GM19043 (cell line): ENCODE data around the gene TRMT44.

Experiments used
- ATAC-seq: cut with Tn5 transposase; IDR thresholded peaks from one replicate; pipeline ENCODE4 v1.9.1; 2021; ENCODE audit warnings: low read depth; ENCODE audit not compliant: unreplicated experiment

The TRMT44 gene, protein sequence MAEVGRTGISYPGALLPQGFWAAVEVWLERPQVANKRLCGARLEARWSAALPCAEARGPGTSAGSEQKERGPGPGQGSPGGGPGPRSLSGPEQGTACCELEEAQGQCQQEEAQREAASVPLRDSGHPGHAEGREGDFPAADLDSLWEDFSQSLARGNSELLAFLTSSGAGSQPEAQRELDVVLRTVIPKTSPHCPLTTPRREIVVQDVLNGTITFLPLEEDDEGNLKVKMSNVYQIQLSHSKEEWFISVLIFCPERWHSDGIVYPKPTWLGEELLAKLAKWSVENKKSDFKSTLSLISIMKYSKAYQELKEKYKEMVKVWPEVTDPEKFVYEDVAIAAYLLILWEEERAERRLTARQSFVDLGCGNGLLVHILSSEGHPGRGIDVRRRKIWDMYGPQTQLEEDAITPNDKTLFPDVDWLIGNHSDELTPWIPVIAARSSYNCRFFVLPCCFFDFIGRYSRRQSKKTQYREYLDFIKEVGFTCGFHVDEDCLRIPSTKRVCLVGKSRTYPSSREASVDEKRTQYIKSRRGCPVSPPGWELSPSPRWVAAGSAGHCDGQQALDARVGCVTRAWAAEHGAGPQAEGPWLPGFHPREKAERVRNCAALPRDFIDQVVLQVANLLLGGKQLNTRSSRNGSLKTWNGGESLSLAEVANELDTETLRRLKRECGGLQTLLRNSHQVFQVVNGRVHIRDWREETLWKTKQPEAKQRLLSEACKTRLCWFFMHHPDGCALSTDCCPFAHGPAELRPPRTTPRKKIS

DNA sequence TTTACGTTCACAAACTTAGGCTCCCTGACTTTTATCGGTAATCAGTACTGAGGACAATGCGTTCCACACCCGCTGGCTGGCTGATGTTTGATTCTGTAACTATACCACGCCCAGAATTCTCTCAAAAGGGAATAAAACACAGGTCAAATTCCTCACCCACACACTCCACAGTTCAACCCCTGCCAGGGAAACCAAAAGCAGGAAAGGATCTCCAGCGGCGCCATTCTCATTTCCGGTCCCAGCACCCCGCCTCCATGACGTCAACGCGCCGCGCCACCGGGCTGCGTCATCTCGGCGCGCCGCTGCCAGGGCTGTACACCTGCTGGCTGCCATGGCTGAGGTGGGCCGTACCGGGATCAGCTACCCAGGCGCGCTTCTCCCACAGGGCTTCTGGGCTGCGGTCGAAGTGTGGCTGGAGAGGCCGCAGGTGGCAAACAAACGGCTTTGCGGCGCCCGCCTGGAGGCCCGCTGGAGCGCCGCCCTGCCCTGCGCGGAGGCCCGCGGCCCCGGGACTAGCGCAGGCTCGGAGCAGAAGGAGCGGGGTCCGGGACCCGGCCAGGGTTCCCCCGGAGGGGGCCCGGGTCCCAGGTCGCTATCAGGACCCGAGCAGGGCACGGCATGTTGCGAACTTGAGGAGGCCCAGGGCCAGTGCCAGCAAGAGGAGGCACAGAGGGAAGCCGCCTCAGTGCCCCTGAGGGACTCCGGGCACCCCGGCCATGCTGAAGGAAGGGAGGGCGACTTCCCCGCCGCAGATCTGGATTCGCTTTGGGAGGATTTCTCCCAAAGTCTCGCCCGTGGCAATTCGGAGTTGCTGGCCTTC is at the start of gene TRMT44, which contains the start of gene ACOX3:
TSS of gene TRMT44 (plus strand) at position 286 of the 820 bp plus-strand sequence. CDS start at position 332, 46 bp downstream.
TSS of gene ACOX3 (minus strand) at position 232 of the 820 bp plus-strand sequence. CDS start 24,202 bp downstream, outside the sequence.
- peak; percentile 76 for ATAC-seq

DNA sequence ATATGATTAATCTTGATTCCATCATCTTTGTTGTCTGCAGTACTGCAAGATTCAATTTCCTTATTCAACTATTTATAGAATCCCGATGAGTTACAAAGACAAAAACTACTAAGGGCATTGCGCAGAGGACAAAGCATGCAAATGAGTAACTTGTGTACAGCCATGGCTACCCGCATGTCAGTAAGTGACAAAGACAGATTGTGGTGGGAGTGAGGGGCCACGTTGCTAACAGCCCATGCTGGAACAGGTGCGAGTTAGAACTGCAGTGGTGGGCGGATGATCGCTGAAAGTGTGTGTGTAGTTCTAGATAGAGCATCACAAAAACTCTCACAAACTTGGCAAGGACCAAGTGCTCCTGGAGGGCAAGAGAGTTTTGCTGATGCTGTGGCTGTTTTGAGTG is 49.5 kb upstream of the TRMT44 start:
- no peak for ATAC-seq

DNA sequence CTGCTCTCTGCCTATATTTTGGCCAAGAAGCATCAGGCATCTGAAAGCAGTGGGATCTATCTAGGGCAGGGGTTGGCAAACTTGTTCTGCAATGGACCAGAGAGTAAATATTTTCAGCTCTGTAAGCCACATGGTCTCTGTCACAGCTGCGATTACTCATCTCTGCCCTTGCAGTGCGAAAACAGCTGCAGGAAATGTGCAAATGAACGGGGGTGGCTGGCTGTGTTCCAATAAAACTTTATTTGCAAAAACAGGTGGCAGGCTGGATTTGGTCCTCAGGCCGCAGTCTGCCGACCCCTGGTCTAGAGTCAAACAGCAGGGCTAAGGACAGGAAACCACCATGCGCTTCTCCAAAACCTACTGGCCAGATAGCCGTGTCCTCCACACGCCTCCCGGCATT is 48.6 kb upstream of the TRMT44 start:
- peak; percentile 89 for ATAC-seq

DNA sequence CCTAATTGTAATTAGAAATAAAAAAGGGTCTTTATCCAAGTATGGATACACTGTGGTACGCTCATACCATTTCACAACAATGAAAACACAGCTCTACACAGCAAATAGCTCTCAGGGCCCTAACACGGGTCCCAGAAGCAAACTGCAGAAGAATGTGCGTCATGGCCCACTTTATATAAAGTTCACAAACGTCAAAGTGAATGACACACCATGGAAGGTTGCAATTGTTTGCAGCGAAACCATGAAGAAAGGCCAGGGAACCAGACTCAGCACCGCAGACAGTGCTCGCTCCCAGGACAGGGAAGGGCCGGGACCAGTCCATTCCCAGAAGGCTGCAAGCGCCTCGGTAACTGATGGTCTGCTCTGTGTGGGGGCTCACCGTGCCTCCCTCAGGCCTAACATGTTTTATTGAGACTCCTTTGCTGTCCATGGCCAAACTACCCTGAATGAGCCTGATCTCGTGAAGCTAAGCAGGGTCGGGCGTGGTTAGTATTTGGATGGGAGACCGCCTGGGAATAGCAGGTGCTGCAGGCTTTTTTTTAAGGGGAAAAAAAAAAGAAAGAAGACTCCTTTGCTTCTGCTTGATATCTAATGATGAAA is 47.9 kb upstream of the TRMT44 start:
- ATAC-seq, result no peak

DNA sequence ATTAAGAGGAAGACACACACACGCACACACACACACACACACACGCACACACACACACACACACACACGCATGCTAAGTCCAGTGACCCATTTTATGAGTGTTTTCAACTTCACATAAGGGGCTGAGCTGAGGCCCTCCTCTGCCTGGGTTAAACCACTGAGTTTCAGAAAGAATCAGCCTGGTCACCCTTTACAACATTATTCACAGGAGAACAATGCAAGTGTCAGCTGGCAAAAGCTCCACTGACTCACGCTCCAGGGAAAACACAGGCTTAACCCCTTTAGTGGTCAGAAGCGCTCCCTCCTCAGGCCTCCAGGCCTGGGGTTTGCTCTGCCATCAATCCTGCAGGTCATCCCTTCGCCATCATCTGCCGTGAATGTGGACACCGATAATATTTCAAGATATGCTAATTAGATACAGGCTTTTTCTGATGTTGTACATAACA is 47.0 kb upstream of the TRMT44 start:
- no peak for ATAC-seq

DNA sequence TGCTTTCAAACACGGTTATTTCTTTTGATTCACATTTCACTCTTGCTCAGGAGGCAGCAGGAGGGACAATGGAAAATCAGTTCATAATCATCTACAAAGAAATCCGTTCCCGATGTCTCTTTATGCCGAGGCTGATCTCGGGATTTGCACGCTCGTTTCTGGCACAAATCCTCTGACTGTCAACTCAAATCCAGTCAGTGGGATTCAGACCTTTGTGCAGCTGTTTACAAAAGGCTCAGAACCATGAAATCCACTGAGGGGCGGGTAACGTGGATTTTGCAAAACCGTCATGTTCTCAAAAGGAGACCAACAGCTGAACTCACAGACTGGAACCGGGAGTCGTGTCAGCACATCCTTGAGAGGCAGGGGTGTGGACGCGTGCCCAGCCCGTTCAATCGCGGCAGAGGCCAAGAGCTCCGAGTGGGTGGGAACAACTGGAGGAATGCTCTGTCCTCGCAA is 46.5 kb upstream of the TRMT44 start:
- no peak for ATAC-seq

DNA sequence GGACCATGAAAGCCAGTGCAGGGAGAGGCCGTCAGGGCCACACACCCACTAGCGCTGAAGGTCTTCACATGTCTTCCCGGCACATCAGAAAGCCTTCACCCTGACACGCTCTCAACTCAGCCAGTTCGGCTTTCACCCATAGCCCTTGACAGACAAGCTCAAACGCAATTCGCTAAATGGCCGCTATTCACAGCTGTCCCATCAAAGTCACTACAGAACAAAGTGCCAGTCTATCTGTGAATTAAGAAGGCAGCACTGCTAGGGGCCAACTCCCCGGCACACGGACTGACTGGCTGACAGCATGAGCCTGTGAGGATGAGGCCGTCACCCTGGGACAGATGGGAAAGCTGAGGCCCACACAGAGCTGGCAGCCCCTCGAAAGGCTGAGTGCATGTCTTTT is 45.8 kb upstream of the TRMT44 start:
- ATAC-seq, result no peak

DNA sequence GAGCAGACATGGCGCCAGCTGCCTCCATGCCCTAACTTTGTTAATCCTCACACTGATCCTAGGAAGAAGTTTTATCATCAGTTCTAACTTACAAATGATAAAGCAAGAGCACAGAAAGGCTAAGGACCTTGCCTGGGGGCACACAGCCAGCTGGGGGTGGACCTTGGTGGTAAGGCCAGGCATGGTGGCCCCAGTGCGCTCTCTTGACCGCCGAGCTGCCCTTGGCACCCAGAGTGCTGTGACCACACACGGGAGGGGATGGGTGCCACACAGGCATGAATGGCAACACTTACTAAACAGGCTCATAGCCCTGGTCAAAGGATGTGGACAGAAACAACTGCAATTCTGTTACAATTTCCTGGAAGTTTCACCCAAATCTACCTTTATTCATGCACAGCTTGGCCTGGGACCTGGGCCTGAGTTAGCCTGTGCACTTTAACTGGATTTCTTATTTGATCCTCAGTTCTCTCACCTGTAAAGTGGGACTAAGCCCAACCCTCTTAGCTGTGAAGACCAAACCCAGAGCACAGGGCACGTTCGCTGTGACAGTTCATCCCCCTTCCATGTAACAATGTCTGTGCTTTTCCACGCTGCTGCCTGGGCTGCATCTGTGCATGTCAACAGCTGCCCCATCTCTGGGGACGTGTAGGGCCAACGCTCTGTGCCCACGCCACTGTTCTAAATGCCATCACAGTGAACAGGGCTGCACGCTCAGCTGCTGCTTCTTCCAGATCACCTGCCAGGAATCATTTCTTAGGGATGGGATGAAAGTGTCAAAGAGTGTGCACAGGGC is 44.9 kb upstream of the TRMT44 start:
- no peak for ATAC-seq

DNA sequence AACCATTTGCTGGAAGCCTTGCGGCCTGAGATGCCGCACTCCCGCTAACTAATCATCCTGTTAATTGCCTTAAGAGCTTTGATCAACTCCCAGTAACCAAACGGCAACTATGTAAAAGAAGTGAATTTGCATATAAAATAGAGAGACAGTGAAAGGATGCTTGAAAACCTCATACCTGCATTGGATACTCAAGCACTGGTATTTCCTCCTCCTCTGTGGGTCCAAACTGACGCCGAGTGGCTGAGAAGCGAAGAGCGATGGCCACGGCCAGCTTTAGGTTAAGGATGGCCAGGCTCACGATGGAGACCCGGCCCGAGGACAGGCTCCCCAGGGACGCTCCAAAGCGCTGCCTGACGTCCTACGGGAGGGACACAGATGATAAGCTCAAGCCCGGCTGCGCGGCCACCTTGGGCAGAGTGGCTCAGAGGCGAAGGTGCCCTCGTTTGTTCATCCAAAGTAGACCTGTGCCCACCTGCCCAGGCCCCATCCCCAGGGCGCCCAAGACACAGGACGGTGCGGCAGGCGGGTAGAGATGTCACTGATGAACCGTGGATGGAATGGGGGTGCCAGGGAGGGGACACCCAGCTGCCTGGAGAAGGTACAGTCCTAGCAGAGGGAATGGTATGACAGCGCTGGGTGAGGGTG is 43.7 kb upstream of the TRMT44 start:
- no peak for ATAC-seq

DNA sequence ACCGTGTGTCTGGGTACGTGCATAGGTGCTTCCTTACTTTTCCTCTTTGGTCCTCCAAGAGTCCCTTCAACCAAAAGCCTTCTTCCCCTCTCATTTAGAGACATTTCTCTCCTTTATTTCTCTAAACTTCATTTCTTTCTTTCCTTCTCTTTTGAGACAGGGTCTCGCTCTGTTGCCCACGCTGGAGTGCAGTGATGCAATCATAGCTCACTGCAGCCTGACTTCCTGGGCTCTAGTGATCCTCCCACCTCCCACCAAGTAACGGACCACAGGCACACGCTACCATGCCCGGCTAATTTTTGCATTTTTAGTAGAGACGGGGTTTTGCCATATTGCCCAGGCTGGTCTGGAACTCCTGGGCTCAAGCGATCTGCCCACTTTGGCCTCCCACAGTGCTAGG is 42.2 kb upstream of the TRMT44 start:
- ATAC-seq, result no peak

DNA sequence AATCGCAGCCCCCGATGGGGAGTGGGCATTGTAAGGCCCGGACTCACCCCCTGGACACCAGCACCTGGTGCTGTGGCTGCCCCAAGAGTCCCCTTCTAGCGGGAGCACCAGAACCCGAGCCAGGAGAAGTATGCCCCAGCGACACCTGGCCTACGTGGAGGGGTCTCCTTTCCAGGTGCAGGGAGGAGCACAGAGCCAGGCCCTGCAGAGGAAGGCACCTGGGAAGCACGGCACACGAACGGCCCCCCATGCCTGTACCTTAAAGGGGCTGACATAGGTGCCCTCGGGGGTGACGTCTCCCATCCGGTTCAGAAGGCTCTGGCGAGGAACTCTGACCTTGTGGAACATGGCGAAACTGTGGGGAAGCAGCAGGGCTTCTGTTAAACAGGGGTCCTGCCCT is 41.3 kb upstream of the TRMT44 start:
- no peak for ATAC-seq

DNA sequence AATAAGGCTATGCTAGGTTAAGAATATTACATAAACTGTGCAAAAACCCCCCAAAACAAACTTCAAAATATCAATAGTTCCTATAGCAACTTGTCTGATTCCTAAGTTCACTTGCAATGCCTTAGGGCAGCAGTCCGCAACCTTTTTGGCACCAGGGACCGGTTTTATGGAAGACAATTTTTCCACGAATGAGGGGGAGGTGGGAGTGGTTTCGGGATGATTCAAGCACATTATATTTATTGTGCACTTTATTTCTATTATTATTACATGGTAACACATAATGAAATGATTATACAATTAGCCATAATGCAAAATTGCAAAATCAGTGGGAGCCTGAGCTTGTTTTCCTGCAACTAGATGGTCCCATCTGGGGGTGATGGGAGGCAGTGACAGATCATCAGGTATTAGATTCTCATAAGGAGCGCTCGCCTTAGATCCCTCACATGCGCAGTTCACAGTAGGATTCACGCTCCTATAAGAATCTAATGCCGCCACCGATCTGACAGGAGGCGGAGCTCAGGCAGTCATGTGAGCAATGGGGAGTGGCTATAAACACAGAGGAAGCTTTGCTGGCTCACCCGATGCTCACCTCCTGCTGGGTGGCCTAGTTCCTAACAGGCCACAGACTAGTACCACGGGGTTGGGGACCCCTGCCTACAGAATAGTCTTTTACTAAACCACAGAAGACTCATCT is 39.8 kb upstream of the TRMT44 start:
- ATAC-seq, result no peak

DNA sequence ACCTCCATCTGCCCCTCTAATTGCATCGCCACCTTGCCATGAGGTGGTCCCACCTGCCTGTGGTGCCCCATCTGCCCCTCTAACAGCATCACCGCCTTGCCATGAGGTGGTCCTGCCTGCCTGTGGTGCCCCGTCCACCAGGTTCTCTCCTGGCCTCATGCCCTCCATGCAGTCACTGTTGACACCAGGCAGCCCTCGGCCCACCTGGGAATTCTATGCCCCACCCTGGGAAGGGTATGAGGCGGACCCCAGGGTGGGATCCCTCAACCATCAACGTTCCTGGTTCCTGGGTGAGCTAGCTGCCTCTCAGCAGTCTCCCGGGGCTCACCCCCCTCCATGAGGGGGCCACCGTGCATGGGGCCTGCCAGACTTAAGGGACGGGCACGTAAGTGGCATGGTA is 38.9 kb upstream of the TRMT44 start:
- ATAC-seq, result no peak

DNA sequence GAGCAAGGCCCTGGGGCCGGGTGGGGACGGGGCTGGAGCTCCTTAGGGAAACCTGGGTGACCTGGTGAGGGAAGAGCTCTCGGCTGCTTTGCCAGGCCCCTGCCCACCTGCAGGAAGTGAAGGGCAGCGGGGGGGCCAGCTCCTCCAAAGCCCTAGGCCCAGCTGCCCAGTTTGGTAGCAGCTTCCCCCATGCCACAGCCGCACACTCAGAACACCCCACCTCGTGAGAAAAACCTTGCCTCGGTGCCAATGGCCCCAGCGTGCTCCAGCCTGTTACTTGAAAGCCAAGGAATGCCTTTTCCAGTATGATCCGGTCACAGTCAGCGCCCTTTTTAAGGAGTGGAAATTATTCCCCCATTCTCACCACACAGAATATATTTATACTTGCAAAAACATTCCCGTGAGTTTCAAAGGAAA is 38.4 kb upstream of the TRMT44 start:
- ATAC-seq, result no peak

DNA sequence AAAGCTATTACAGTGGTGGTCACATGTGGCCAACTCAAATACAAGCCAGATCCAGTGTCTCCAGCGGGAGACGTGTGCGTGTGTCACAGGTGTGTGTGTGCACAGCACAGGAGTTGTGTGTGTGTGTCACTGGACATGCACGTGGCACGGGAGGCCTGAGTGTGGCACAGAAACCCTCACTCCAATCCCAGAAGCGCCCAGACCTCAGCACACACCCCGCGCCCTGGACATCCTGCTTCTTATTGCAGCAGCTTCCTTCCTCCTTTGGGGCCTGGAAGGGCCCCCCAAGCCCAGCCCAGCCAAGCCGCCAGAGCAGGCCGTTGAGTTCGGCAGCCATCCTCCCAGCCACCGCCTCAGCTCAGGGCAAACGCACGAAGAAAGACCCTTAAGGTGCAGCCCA is 37.9 kb upstream of the TRMT44 start:
- ATAC-seq, result no peak

DNA sequence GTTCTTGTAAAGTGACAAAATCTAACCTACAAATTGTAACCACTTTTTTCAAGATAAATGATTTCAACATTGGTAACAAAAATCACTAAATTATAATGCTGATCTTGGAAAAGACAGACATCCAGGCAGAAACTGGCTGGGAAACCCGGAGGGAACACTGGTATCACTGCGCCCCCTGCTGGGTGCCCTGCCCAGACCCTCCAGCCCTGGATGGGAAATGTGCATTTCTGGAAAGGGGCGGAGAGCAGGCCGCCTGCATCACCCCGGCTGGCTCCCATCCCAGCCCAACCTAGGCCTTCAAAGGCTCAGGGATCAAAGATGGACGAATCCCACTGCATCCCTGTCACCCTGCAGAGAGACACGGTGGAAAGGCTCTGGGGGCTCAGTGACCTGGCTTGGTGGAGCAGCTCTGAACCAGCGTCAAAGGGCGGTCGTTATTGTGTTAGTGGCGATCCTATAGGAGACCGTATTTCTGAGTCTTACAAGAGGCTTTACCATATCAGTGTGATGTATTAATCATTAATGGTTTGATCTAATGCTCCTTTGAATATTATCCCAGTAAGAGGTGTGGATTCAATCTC is 37.3 kb upstream of the TRMT44 start:
- ATAC-seq, result no peak

DNA sequence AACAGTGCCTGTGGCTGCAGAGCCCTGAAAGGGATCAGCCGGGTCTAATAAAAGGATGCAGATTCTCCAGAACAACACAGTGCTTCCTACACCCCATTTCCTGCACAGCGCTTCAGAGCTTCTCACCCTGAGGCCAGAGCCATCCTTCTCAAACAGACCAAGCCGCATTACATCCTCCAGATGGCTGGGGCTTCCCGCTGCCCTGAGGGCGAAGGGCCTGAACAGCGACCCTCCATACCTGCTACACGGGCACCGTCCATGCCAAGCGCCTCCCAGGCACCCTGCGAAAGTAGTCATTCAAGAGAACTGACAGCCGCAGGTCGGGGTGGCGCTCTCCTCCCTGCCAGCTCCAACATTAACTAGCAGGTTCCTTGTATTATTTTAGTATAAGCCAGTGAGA is 36.6 kb upstream of the TRMT44 start:
- no peak for ATAC-seq
